B cell (primary cell): ENCODE results near the gene FMO3. TPM values are rescaled to one million over a fixed set of nuclear protein-coding genes. Genes with fewer than 3 reads are reported as not detected.

Experiments used
- ATAC-seq: fragments of 200-7000 bp; cut with Tn5 transposase; one replicate; pipeline ENCODE4 v1.10.0; 2021; ENCODE audit warnings: low read depth, mild to moderate bottlenecking, moderate number of reproducible peaks, moderate library complexity
- CTCF ChIA-PET: fragments of 350-600 bp; sonication (Branson Sonifier 250); formaldehyde crosslinking; loops from one replicate; lab custom pipeline; 2021; ENCODE audit warnings: antibody characterized with exemption, inconsistent platforms; lab: Charles Lee
- POLR2A ChIA-PET: fragments of 350-600 bp; sonication (Branson Sonifier 250); formaldehyde crosslinking; loops from one replicate; lab custom pipeline; 2021; ENCODE audit warnings: antibody characterized with exemption; lab: Charles Lee
- DNase-seq: peaks from one replicate; pipeline ENCODE4 v3.0.0; 2013
- H2AFZ ChIP-seq: 2 replicates; pipeline ENCODE4 v1.6.1; 2012; ENCODE audit warnings: mild to moderate bottlenecking, low read depth, low read length; ENCODE audit not compliant: insufficient read depth, poor library complexity, severe bottlenecking
- H3K27ac ChIP-seq, 2 donors: 1 replicate in 1 of 2; 2 replicates in 1 of 2; pipeline ENCODE4 v1.5.1; 2012 to 2013; ENCODE audit warnings: low read length in 2 of 2, mild to moderate bottlenecking in 2 of 2, moderate library complexity in 1 of 2
- H3K27me3 ChIP-seq, 4 experiments: fragments of 200-600 bp in 1 of 4; sonication (generic) in 1 of 4; replicated peaks in 1 of 4; 1 replicate in 2 of 4; 2 replicates in 2 of 4; pipeline versions ENCODE4 v1.6.1 to v1.7.0; 2013 to 2016; ENCODE audit warnings: low read length in 3 of 4, mild to moderate bottlenecking in 2 of 4, mixed read lengths in 1 of 4, moderate library complexity in 1 of 4; ENCODE audit not compliant: insufficient read depth in 4 of 4, control insufficient read depth in 3 of 4; ENCODE audit errors: control extremely low read depth in 1 of 4
- H3K36me3 ChIP-seq, 2 experiments: replicated peaks in 1 of 2; 1 replicate in 1 of 2; 2 replicates in 1 of 2; pipeline versions ENCODE4 v1.6.1 to v1.7.1; 2013; ENCODE audit warnings: low read length in 1 of 2; ENCODE audit not compliant: insufficient read depth in 2 of 2, control insufficient read depth in 1 of 2; ENCODE audit errors: control extremely low read depth in 1 of 2, extremely low read depth in 1 of 2
- H3K4me1 ChIP-seq, 2 donors: fragments of 200-600 bp in 1 of 2; sonication (generic) in 1 of 2; 1 replicate in 1 of 2; 2 replicates in 1 of 2; pipeline versions ENCODE4 v1.5.1 to v1.6.1; 2013 to 2017; ENCODE audit warnings: low read length in 2 of 2; ENCODE audit not compliant: control insufficient read depth in 2 of 2, insufficient read depth in 2 of 2
- H3K4me2 ChIP-seq: replicated peaks from 2 replicates; pipeline ENCODE3; 2012; ENCODE audit warnings: mild to moderate bottlenecking, low read depth, low read length; ENCODE audit not compliant: poor library complexity, severe bottlenecking
- H3K4me3 ChIP-seq, 5 experiments: fragments of 200-600 bp in 1 of 5; sonication (generic) in 1 of 5; 1 replicate in 3 of 5; 2 replicates in 2 of 5; pipeline versions ENCODE4 v1.5.1 to v1.7.0; 2011 to 2016; ENCODE audit warnings: low read length in 4 of 5, mild to moderate bottlenecking in 4 of 5, low read depth in 2 of 5, control low read depth in 1 of 5, moderate library complexity in 1 of 5; ENCODE audit not compliant: insufficient read depth in 1 of 5; ENCODE audit errors: control extremely low read depth in 1 of 5, extremely low read depth in 1 of 5
- H3K79me2 ChIP-seq: fragments of 200-600 bp; sonication (generic); one replicate; pipeline ENCODE4 v1.6.0; 2016; ENCODE audit warnings: low read length; ENCODE audit not compliant: control insufficient read depth, insufficient read depth
- H3K9ac ChIP-seq: fragments of 200-600 bp; sonication (generic); 2 replicates; pipeline ENCODE4 v1.6.1; 2017; ENCODE audit warnings: mild to moderate bottlenecking, low read length, moderate library complexity
- H3K9me3 ChIP-seq, 3 donors: one replicate each; pipeline versions ENCODE4 v1.6.1 to v1.7.1; 2013; ENCODE audit warnings: low read length in 2 of 3; ENCODE audit not compliant: control insufficient read depth in 2 of 3, insufficient read depth in 1 of 3; ENCODE audit errors: control extremely low read depth in 1 of 3
- H4K20me1 ChIP-seq: 2 replicates; pipeline ENCODE4 v1.6.0; 2012; ENCODE audit warnings: mild to moderate bottlenecking, low read length; ENCODE audit not compliant: insufficient read depth, control insufficient read depth, poor library complexity, severe bottlenecking
- H3K27ac Mint-ChIP-seq: one replicate; pipeline ENCODE4 v1.8.0; 2021; ENCODE audit warnings: mixed read lengths
- H3K27me3 Mint-ChIP-seq: one replicate; pipeline ENCODE4 v1.8.0; 2021; ENCODE audit warnings: mixed read lengths
- H3K4me1 Mint-ChIP-seq: one replicate; pipeline ENCODE4 v1.8.0; 2021; ENCODE audit warnings: mixed read lengths
- H3K4me3 Mint-ChIP-seq: one replicate; pipeline ENCODE4 v1.8.0; 2021; ENCODE audit warnings: mixed read lengths
- H3K9me3 Mint-ChIP-seq: one replicate; pipeline ENCODE4 v1.8.0; 2022; ENCODE audit warnings: mixed read lengths; ENCODE audit not compliant: insufficient read depth
- EZH2 ChIP-seq: IDR thresholded peaks from 2 replicates; pipeline ENCODE4 v1.6.1; 2012; ENCODE audit warnings: borderline replicate concordance, low read depth, mild to moderate bottlenecking, moderate library complexity, low read length; ENCODE audit not compliant: insufficient read depth, poor library complexity, severe bottlenecking
- WGBS: methylation state at CpG from one replicate; pipeline ENCODE4 v1.1.5; 2013; ENCODE audit warnings: missing lambda C conversion rate; ENCODE audit not compliant: insufficient coverage; 5-methylcytosine and 5-hydroxymethylcytosine counted together
- intact Hi-C: fragments of 100-400 bp; cut with micrococcal nuclease; formaldehyde crosslinking; loops from one replicate; pipeline ENCODE4 v1.10.0; 2022
- polyA plus RNA-seq: library from polyadenylated mRNA; depleted of rRNA; stranded (reverse); fragments of >200 nt; gene quantifications from 2 replicates; pipeline ENCODE4 v1.2.3, GENCODE V29; 2012
- total RNA-seq, 2 donors: library from RNA; stranded (reverse); fragments of 120-200 nt in 1 of 2; gene quantifications; 1 replicate in 1 of 2; 2 replicates in 1 of 2; pipeline versions ENCODE4 v1.2.3 to v1.2.4, GENCODE V29; 2013 to 2022
- TF ChIP-seq, protein P1 (sequence below): fragments of 200-600 bp; IDR thresholded peaks from one replicate; pipeline ENCODE4 v1.8.0; 2022; ENCODE audit warnings: antibody characterized with exemption, mild to moderate bottlenecking

FMO3 gene
- total and polyA plus RNA-seq, 2 donors (not counting 1 experiment from before 2014, with no cell fraction given) = not detected

DNA sequence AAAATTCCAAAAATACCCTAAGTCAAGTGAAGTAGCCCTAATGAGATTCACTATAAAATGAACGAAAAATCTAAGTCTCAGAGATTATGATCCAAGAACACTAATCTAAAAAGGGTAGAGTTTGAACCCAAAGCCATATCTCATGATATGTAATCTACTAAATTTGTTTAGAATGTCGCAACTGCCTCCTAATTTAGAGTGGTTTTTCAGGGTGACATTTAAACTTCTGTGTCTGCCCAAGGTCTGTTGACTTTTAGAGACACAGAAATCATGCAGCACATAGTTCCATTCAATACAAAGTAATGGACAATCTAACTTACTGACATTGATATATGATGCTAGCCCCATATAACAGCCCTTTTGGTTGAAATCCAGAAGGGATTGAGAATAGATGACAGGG is 28.9 kb downstream of the FMO3 start:
- TF ChIP-seq, protein P1, sequence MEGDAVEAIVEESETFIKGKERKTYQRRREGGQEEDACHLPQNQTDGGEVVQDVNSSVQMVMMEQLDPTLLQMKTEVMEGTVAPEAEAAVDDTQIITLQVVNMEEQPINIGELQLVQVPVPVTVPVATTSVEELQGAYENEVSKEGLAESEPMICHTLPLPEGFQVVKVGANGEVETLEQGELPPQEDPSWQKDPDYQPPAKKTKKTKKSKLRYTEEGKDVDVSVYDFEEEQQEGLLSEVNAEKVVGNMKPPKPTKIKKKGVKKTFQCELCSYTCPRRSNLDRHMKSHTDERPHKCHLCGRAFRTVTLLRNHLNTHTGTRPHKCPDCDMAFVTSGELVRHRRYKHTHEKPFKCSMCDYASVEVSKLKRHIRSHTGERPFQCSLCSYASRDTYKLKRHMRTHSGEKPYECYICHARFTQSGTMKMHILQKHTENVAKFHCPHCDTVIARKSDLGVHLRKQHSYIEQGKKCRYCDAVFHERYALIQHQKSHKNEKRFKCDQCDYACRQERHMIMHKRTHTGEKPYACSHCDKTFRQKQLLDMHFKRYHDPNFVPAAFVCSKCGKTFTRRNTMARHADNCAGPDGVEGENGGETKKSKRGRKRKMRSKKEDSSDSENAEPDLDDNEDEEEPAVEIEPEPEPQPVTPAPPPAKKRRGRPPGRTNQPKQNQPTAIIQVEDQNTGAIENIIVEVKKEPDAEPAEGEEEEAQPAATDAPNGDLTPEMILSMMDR = no peak
- no peak for TF ChIP-seq EZH2

DNA sequence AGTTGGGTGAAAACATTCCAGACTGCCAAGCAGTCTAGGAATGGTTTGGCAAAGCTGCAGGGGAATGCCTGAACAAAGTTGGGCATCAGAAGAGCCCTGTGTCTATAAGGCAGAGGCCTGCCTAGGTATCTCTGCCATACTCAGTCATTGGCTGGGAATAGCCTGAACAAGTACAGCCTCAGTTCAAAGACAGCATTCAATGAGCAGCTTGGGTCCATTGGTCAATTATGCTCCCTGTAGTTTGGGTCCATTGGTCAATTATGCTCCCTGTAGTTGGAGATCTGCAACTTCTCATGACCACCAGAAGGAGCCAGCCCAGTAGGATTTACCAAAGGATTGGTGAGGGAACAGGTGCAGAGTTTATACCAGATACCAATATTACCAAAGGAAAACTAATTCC is 31.6 kb downstream of the FMO3 start:
- Histone ChIP-seq H3K4me2 (no peak overlapping the region), H3K9ac (no peak overlapping the region), H3K4me3 (no peak overlapping the region), H3K9me3 (peaks cover 0 to 1% (median 0%) of the 10 kb centered on the region in 3 donors), H4K20me1 (no peaks in the 10 kb centered on the region), H3K79me2 (no peaks in the 10 kb centered on the region), H3K27me3 (no peaks in the 10 kb centered on the region), H2AFZ (no peak overlapping the region), H3K36me3 (no peaks in the 10 kb centered on the region), H3K27ac (no peak overlapping the region), H3K4me1 (no peaks in the 10 kb centered on the region)
- ATAC-seq = no peak
- CTCF ChIA-PET = no interaction called here
- Mint-ChIP-seq H3K9me3 (no peaks in the 10 kb centered on the region), H3K4me1 (no peaks in the 10 kb centered on the region), H3K27me3 (peaks cover 14% of the 10 kb centered on the region), H3K4me3 (no peak overlapping the region), H3K27ac (no peak overlapping the region)
- intact Hi-C loops = no loop called here
- TF ChIP-seq, protein P1 = no peak
- no peak for TF ChIP-seq EZH2
- POLR2A ChIA-PET = no interaction called here
- DNase-seq = no peak

More for the DNA sequence above, 28.9 kb downstream of the FMO3 start:
- Histone ChIP-seq H2AFZ (no peak overlapping the region), H3K79me2 (no peaks in the 10 kb centered on the region), H3K27me3 (no peaks in the 10 kb centered on the region), H4K20me1 (no peaks in the 10 kb centered on the region), H3K4me2 (no peak overlapping the region), H3K4me3 (no peak overlapping the region), H3K4me1 (no peaks in the 10 kb centered on the region), H3K9me3 (no peaks in the 10 kb centered on the region), H3K9ac (no peak overlapping the region), H3K27ac (no peak overlapping the region), H3K36me3 (no peaks in the 10 kb centered on the region)
- DNase-seq = no peak
- Mint-ChIP-seq H3K4me3 (no peak overlapping the region), H3K4me1 (no peaks in the 10 kb centered on the region), H3K9me3 (no peaks in the 10 kb centered on the region), H3K27me3 (peaks cover 11% of the 10 kb centered on the region), H3K27ac (no peak overlapping the region)
- intact Hi-C loops = no loop called here
- no peak for ATAC-seq
- POLR2A ChIA-PET = no interaction called here
- no CpG with 5 or more reads among the region's 2 CpGs for WGBS
- CTCF ChIA-PET = no interaction called here
